Retina (tissue), 1 donor: Measurements from ENCODE around the gene LAMTOR4.
A peak's percentile ranks its signal among the peaks of the same experiment; 100 is the strongest.
"Not testable (repeated sequence)": the region's sequence is repeated elsewhere in the genome, so short reads cannot be mapped to it uniquely, and the experiment has no call there.

ENCODE experiments used
- DNase-seq: peaks from one replicate; pipeline ENCODE4 v3.0.0-alpha.2; 2016

Gene LAMTOR4

DNA sequence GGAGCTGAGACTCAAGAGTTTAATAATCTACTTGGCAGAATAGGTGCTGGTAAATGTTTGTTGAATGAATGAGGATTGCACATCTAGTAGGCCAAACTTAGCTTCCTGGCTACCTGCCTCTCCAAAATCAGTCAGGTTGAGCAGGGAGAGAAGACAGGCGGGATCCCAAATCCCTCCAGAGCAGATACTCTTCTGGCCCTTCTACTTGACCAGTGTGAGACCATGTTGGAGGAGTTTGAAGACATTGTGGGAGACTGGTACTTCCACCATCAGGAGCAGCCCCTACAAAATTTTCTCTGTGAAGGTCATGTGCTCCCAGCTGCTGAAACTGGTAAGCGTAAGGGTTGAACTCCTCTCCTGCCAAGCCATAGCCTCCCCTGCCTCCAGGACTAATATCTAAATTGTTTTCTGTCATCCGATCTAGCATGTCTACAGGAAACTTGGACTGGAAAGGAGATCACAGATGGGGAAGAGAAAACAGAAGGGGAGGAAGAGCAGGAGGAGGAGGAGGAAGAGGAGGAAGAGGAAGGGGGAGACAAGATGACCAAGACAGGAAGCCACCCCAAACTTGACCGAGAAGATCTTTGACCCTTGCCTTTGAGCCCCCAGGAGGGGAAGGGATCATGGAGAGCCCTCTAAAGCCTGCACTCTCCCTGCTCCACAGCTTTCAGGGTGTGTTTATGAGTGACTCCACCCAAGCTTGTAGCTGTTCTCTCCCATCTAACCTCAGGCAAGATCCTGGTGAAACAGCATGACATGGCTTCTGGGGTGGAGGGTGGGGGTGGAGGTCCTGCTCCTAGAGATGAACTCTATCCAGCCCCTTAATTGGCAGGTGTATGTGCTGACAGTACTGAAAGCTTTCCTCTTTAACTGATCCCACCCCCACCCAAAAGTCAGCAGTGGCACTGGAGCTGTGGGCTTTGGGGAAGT lies 24.2 kb upstream of the LAMTOR4 start:
- DNase-seq: no peak

DNA sequence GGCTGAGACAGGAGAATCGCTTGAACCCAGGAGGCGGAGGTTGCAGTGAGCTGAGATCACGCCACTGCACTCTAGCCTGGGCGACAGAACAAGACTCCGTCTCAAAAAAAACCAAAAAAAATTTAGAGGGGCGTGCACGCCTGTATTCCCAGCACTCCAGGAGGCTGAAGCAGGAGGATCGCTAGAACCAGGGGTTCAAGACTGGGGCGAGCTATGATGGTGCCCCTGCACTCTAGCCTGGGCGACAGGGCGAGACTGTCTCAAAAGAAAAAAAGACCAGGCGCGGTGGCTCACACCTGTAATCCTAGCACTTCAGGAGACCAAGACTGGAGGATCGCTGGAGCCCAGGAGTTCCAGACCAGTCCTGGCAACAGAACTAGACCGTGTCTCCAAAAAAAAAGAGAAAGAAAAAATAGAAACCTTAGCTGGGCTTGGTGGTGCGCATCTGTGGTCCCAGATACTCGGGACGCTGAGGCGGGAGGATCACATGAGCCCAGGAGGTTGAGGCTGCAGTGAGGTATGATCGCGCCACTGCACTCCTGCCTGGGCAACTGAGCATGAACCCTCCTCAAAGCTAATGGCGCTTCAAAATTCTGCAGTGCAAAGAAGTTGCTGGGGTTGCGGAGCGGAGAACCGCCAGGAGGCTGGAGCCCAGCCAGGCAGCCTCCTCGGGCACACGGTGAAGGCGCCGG lies 22.3 kb upstream of the LAMTOR4 start:
- DNase-seq: no peak

DNA sequence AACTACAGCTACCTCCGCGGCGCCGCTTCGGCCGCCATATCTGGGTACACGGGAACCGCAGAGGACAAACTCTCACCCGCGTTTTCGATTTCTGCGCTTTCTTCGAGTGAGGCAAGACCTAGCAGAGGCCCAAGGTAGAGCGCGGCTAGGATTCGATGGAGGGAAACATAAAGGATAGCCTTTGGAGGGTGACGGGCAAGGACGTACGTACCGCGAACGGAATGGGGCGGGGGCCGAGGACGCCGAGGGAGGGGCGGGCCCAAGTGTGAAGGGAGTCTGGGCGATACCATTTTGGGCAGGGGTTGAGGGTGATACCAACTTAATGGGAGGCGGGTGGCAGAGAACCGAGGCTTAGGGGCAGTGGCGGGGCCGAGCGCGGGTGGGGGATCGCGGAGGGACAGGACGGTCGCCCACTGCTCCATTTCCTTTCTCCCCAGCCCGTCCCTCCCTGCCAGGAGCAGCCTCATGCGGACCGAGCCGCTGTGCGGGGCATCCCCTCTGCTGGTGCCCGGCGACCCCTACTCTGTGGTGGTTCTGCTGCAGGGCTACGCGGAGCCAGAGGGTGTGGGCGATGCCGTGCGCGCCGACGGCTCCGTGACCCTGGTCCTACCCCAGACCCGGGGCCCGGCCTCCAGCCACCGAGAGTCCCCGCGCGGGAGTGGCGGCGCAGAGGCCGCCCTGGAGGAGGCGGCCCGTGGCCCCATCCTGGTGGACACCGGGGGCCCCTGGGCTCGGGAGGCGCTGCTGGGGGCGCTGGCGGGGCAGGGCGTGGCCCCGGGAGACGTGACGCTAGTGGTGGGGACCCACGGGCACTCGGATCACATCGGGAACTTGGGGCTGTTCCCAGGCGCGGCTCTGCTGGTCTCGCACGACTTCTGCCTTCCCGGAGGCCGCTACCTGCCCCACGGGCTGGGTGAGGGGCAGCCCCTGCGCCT lies 21.5 kb upstream of the LAMTOR4 start, which contains the start of gene MBLAC1:
TSS of gene MBLAC1 (plus strand) at position 37 of the 935 bp plus-strand sequence. CDS start at position 466, 429 bp downstream.
- DNase-seq: peak; percentile 97

DNA sequence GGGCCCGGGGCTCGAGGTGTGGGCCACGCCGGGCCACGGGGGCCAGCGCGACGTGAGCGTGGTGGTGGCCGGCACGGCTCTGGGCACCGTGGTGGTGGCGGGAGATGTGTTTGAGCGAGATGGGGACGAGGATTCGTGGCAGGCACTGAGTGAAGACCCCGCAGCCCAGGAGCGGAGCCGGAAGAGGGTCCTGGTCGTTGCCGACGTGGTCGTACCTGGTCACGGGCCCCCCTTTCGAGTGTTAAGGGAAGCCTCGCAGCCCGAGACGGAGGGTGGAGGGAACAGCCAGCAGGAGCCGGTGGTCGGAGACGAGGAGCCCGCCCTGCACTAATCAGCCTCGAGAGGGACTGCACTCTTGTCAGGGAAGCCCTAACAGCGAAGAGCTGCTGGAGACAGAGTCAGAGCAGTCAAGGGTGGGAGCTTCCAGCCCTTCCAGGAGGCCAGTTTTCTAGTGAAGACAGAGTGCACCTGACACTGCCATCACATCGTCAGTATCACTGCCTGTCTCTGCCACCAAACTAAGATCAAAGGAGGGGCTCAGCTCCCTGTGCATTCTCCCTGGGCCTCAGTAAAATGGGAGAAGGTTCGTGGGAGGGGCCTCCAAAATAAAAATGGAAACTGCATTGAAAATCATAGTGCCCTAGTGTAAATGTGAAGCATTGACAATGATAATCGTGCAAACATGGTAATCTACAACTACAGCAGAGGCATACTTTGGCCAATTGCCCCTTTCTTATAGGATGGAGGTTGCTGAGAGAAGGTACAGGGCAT lies 20.7 kb upstream of the LAMTOR4 start:
- DNase-seq: peak; percentile 71

DNA sequence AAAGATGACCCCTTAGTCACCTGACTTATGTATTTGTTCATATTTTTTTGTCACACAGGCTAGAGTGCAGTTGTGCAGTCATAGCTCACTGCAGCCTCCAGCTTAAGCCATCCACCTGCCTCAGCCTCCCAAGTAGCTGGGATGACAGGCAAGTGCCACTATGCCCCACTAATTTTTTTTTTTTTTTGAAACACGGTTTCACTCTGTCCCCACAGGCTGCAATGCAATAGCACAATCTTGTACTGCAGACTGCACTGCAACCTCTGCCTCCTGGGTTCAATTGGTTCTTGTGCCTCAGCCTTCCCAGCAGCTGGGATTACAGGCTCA lies 20.1 kb upstream of the LAMTOR4 start:
- DNase-seq: no peak

DNA sequence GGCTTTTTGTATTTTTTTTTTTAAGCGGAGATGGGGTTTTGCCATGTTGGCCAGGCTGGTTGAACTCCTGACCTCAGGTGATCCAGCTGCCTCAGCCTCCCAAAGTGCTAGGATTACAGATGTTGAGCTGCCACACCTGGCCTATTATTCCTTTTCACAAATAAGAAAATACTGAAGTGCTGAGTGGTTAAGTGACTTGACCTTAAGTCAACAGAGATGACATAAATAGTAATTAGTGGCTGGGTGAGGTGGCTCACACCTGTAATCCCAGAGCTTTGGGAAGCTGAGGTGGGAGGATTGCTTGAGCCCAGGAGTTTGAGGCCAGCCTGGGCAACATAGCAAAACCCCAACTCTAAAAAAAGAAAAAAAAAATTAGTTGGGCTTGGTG lies 18.5 kb upstream of the LAMTOR4 start:
- DNase-seq: not testable (repeated sequence)

DNA sequence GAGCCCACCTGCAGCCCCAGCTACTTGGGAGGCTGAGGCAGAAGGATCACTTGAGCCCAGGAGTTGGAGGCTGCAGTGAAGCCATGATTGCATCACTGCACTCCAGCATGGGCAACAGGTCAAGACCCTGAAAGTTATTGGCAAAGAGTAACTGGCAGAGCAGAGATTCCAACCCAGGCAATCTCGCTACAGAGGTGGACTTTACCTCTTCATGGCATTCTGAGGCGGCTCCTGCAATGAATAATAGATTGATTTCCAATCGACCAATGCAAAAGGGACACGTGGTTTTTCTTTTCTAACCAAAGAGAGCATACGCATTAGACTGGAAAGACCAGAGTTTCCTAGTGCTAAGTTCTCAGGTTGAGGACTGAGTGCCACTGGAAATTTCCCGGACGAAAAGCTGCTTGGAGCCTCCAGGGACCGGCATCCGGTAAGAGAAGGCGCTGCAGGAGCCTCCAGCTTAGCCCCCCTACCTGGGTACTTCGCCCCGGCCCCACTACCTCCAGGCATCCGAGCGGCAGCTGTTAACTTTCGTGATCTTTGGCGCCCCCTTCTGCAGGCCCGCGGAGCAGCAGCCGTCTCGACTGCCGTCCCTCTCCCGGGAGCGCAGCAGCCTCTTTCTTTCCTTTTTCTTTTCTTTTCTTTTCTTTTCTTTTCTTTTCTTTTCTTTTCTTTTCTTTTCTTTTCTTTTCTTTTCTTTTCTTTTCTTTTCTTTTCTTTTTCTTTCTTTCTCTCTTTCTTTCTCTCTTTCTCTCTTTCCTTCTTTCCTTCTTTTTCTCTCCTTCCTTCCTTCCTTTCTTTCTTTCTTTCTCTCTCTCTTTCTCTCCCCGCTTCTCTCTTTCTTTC lies 17.9 kb upstream of the LAMTOR4 start:
- peak; percentile 90 for DNase-seq

DNA sequence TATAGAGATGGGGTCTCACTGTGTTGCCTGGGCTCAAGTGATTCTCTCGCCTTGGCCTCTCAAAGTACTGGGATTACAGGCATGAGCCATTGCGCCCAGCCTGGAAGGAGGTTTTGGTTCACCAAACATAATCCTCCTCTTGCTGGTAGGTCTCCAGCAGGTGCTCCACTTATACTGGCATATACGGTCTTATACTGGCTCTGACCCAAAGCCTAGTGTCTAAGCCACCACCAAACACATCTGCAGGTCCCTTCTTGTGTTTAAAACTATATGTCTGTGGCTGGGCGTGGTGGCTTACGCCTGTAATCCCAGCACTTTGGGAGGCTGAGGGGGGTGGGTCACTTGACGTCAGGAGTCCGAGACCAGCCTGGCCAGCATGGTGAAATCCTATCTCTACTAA lies 16.6 kb upstream of the LAMTOR4 start:
- no peak for DNase-seq

DNA sequence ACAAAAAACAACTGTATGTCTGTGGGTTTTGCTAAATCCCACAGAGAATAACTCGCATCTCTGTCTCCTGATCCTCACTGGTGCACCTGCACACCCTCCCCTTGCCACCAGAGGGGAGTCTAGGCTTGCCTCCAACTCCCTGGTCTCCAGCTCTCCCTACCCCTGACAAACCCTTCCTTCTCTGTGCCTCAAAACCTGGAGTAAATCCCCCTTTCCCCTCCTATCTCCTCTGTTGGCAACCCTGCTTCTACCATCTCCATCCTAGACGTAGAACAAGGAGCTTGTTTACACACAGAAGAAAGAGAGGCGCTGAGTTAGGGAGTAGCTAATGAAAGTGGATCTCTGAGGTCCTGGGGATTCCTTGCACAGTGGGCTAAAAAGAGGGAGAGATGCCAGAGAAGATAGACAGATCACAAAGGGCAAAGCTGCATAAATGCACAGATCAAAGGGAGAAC lies 16.0 kb upstream of the LAMTOR4 start:
- DNase-seq: peak; percentile 69

DNA sequence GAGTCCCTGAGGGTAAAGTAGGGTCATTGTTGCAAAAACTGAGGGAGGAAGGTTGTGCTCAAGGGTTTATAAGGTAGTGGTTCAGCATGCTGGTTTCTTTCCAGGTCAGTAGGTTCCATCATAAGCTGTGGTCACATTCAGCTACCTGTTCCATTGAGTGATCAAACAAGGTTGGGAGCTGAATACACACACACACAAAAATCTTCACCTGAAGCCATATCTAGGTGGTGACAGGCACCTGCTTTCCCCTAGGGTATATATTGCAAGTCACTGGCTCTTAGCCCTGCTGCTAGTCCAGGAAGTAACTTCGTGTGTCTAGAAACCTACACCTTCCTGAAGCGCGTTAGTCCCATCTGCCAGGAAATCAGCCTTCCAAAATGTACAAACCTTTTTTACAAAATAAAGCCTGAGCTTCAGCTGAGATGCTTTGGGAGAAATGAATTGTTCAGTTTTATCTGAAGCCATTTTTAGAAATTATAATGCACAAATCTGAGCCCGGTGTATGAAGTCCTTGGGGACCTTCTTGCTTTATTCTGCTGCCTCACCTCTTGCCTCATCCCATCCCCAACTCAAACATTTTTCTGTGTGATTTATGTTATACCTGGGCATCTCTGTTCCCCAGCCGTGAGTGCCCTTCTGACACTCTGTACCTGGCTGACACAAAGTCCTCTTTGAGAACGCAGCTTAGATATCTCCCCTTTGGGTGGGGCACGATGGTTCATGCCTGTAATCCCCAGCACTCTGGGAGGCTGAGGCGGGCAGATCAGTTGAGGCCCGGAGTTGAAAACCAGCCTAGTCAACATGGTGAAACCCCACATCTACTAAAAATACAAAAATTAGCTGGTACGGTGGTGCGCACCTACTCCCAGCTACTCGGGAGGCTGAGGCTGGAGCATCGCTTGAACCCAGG lies 10.6 kb upstream of the LAMTOR4 start:
- DNase-seq: no peak

DNA sequence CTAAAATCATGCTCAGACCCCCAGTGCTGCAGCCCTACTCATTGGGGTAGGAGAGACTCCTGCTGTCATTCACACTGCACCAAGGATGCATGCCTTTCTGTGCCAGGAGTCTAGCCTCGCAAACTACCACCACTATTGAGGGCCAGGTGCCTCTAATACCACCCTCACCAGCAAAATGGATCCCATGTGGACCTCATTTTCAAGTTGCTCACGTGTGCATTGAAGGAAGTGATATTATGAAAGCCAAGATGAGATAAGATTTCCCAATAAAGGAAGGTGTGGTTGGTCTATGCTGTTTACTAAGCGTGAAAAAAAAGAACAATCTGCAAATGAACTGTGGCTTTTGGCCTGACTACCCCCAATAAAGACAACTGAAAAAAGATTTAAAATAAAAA lies 7.2 kb upstream of the LAMTOR4 start:
- no peak for DNase-seq

DNA sequence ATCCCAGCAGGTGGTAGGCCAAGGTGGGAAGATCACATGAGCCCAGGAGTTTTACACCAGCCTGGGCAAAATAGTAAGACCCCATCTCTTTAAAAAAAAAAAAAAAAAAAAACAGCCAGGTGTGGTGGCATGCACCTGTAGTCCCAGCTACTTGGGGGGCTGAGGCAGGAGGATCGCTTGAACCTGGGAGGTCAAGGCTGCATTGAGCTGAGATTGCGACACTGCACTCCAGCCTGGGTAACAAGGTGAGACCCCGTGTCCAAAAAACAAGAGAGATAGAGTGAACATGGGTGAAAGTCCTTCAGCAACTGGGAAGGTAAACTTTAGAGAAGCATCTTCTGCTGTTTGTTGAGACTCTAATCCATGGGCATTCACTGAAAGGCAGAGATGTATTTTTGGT lies 6.3 kb upstream of the LAMTOR4 start:
- no peak for DNase-seq

DNA sequence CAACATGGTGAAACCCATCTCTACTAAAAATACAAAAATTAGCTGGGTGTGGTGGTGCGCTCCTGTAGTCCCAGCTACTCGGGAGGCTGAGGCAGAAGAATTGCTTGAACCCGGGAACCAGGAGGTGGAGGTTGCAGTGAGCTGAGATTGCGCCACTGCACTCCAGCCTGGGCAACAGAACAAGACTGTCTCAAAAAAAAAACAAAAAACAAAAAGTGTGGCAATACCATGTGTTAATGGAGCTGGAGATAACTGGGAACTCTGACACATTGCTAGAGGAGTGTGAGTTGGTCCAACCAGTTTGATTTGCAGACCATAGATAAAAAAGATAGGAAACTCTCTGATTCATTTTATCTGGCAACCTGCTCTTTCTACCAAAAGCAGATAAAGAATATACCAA lies 2.4 kb upstream of the LAMTOR4 start:
- not testable (repeated sequence) for DNase-seq

DNA sequence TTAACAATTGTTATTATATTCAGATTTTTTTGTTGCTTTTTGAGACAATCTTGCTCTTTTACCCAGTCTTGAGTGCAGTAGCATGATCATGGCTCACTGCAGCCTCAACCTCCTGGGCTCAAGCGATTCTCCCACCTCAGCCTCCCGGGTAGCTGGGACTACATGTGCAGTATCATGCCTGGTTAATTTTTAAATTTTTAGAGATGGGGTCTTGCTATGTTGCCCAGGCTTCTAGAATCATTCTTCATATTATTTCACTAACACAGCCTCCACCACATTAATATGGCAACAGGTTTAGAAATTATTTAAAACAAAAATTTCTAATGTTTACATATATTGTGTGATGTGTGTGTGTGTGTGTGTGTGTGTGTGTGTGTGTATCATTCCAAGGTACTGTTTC lies 1.4 kb upstream of the LAMTOR4 start:
- no peak for DNase-seq

DNA sequence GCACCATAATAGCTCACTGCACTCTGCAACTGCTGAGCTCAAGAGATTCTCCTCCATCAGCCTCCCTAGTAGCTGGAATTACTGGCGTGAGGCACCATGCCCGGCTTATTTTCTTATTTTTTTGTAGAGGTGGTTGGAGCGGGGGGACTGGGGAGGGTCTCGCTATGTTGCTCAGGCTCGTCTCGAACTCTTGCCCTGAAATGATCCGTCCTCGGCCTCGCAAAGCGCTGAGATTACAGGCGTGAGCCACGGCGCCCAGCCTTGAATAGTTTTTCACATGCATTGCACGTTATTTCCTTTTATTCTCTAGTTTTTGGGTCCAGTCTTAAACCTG lies 526 bp upstream of the LAMTOR4 start:
- no peak for DNase-seq

DNA sequence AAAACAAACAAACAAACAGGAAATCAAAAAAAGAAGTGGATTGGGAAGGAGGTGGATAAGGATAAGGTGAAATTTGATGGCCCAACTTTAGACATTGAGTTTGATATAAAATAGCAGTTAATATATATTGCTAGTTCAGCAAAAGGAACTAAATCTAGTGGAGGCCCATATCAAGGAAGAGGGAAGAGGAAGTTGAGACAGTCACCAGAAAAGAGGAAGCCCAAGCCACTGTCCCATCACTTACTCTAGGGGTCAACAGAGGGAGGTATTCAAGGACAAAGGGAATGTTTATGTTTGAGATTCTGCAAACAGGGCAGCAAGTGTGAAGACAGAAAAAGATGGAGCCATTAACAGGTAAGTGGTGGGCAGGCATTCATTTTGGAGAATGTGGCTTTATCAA lies 3.7 kb downstream of the LAMTOR4 start:
- DNase-seq: no peak

DNA sequence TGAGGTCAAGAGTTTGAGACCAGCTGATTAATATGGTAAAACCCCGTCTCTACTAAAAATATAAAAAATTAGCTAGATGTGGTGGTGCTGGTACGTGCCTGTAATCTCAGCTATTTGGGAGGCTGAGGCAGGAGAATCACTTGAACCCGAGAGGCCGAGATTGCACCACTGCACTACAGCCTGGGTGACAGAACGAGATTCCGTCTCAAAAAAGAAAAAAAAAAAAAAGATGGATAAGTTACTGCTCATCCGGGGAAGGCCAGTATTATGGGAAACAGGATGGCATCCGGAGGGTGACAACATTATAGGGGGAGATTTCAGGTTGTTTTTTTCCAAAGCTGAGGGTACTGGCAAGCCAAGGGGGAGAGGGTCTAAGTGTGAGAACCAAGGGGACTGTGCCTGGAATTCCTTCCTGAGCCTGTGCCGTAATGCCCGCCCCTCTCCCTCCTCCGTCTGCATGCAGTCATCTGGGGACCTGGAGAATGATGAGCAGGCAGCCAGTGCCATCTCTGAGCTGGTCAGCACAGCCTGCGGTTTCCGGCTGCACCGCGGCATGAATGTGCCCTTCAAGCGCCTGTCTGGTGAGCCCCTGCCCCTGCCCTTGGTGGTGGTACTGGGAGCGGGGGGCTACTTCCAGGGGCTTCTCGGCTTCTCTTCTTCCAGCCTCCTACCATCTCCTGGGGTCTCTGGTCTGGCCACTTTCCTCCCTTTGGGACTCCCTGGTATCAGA lies 4.4 kb downstream of the LAMTOR4 start:
- DNase-seq: no peak

DNA sequence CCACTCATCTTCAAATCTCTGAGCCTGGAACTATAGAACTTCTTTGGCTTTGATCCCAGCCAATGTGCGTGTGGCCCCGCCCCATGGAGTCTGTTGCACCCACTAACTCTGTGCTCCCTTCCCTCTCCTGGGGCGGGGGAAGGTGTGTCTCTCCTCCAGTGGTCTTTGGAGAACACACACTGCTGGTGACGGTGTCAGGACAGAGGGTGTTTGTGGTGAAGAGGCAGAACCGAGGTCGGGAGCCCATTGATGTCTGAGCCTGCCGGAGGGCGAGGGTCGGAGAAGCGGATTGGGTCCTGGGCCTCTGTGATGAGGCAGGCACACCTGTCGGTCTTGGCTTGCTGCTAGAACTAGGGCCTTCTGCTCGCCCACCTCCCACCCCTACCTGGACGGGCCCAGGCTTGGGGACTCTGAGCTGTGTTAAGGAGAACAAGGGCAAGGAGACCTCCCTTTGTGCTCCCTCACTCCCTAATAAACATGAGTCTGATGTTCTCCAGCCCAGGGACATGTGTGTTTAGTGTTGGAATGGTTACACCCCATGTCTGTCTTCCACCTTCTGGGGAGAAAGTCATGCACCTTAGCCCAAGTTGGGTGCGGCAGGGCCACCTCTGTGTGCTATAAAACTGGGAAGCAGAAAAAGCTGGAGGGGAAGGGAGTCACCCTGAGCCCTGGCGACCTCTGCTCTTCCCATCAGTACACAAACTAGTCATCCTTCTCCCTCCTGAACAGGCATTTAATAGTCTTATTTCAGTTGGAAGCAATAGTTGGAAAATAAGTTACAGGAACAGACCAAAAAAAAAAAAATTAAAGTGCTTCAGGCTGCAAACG lies 5.2 kb downstream of the LAMTOR4 start:
- no peak for DNase-seq
